Transverse colon (tissue), 4 donors: ENCODE measurements around the gene SMYD4.

Source experiments
- CTCF ChIP-seq, 5 experiments: fragments of 200-600 bp in 3 of 5; fragments of 450-650 bp in 2 of 5; sonication (generic) in 3 of 5; IDR thresholded peaks; 1 replicate in 2 of 5; 2 replicates in 3 of 5; pipeline ENCODE4 v1.5.1; 2016 to 2017; ENCODE audit warnings: antibody characterized with exemption in 5 of 5, inconsistent platforms in 3 of 5, mild to moderate bottlenecking in 2 of 5, moderate library complexity in 1 of 5
- POLR2AphosphoS5 ChIP-seq, 3 donors: sonication (generic); formaldehyde crosslinking; IDR thresholded peaks; one replicate each; pipeline ENCODE4 v1.6.1; 2016; ENCODE audit warnings: antibody characterized with exemption in 3 of 3

- TF ChIP-seq CTCF (IDR thresholded peaks at IDR 0.05), result no peak
- no peak for TF ChIP-seq POLR2AphosphoS5 (IDR thresholded peaks at IDR 0.05)
These were observed 22.6 kb upstream of the SMYD4 start for GRCh38 chr17:1852327-1852726.
